MM.1S (cell line): Measurements from ENCODE around the gene PAFAH1B1.

Experiments used
- DNase-seq: peaks from one replicate; pipeline ENCODE4 v3.0.0-alpha.2; 2015
- H2AFZ ChIP-seq: fragments of 300-600 bp; sonication (generic); 2 replicates; pipeline ENCODE4 v1.6.0; 2016; ENCODE audit warnings: antibody characterized with exemption, low read length
- H3F3A ChIP-seq: fragments of 300-600 bp; sonication (generic); 2 replicates; pipeline ENCODE4 v1.6.1; 2016; ENCODE audit warnings: mild to moderate bottlenecking, antibody characterized with exemption, low read length, moderate library complexity, mixed read lengths; ENCODE audit not compliant: insufficient read depth
- H3K27ac ChIP-seq: fragments of 300-600 bp; sonication (generic); 2 replicates; pipeline ENCODE4 v1.5.1; 2016; ENCODE audit warnings: mild to moderate bottlenecking, low read length
- H3K27me3 ChIP-seq: fragments of 300-600 bp; sonication (generic); replicated peaks from 2 replicates; pipeline ENCODE4 v1.6.0; 2016; ENCODE audit warnings: low read length; ENCODE audit not compliant: insufficient read depth
- H3K36me3 ChIP-seq: fragments of 300-600 bp; sonication (generic); replicated peaks from 2 replicates; pipeline ENCODE4 v1.6.1; 2016; ENCODE audit warnings: mild to moderate bottlenecking, low read length, mixed read lengths; ENCODE audit not compliant: insufficient read depth
- H3K4me1 ChIP-seq: fragments of 300-600 bp; sonication (generic); 2 replicates; pipeline ENCODE4 v1.6.1; 2016; ENCODE audit warnings: low read length, mixed read lengths
- H3K4me2 ChIP-seq: fragments of 300-600 bp; sonication (generic); 2 replicates; pipeline ENCODE4 v1.6.0; 2016; ENCODE audit warnings: low read depth, low read length
- H3K4me3 ChIP-seq: fragments of 300-600 bp; sonication (generic); 2 replicates; pipeline ENCODE4 v1.5.1; 2016; ENCODE audit warnings: low read length, mixed read lengths
- H3K79me2 ChIP-seq: fragments of 300-600 bp; sonication (generic); 2 replicates; pipeline ENCODE4 v1.6.1; 2016; ENCODE audit warnings: mixed run types, low read length, mixed read lengths
- H3K9ac ChIP-seq: fragments of 300-600 bp; sonication (generic); 2 replicates; pipeline ENCODE4 v1.6.1; 2016; ENCODE audit warnings: low read length, mixed read lengths
- H3K9me2 ChIP-seq: fragments of 300-600 bp; sonication (generic); replicated peaks from 2 replicates; pipeline ENCODE4 v1.6.1; 2016; ENCODE audit warnings: mild to moderate bottlenecking, low read length, mixed read lengths; ENCODE audit not compliant: insufficient read depth
- H3K9me3 ChIP-seq: fragments of 300-600 bp; sonication (generic); replicated peaks from 2 replicates; pipeline ENCODE4 v1.6.1; 2016; ENCODE audit warnings: mild to moderate bottlenecking, low read length, mixed read lengths; ENCODE audit not compliant: insufficient read depth
- H4K20me1 ChIP-seq: fragments of 300-600 bp; sonication (generic); 2 replicates; pipeline ENCODE4 v1.6.1; 2016; ENCODE audit warnings: mild to moderate bottlenecking, low read length, moderate library complexity, mixed read lengths; ENCODE audit not compliant: insufficient read depth
- CTCF ChIP-seq: fragments of 300-600 bp; sonication (generic); IDR thresholded peaks from 2 replicates; pipeline ENCODE4 v1.5.1; 2016; ENCODE audit warnings: antibody characterized with exemption, low read length, mixed read lengths
- EZH2 ChIP-seq: fragments of 300-600 bp; sonication (generic); optimal IDR thresholded peaks from 2 replicates; pipeline ENCODE3; 2017; ENCODE audit warnings: low read depth, mild to moderate bottlenecking, antibody characterized with exemption, low read length, mixed read lengths
- EZH2phosphoT487 ChIP-seq: fragments of 300-600 bp; sonication (generic); IDR thresholded peaks from 2 replicates; pipeline ENCODE4 v1.6.1; 2018; ENCODE audit warnings: antibody characterized with exemption, low read length

Gene PAFAH1B1

GRCh38 chr17:2705263-2705662, 111.8 kb downstream of the PAFAH1B1 start:
- H3K27ac ChIP-seq = no peak overlapping the region
- TF ChIP-seq CTCF (no peak), EZH2phosphoT487 (no peak), EZH2 (no peak)
- H4K20me1 ChIP-seq = peaks cover 50% of the 10 kb centered on the region
- H3K4me2 ChIP-seq = no peak overlapping the region
- H3K36me3 ChIP-seq = no peaks in the 10 kb centered on the region; the same call in 1 of the 2 replicates
- H2AFZ ChIP-seq = no peak overlapping the region
- 0 out of 2 replicates have a peak, but pooled peaks cover 10% of the 10 kb centered on the region for H3K4me1 ChIP-seq
- no peak overlapping the region for H3K4me3 ChIP-seq
- no peaks in the 10 kb centered on the region for H3F3A ChIP-seq
- no peak for DNase-seq
- peaks cover 71% of the 10 kb centered on the region for H3K79me2 ChIP-seq
- H3K9ac ChIP-seq = no peak overlapping the region
- H3K9me2 ChIP-seq = no peaks in the 10 kb centered on the region
- H3K27me3 ChIP-seq = no peaks in the 10 kb centered on the region
- no peaks in the 10 kb centered on the region for H3K9me3 ChIP-seq

GRCh38 chr17:2705888-2706795, 112.7 kb downstream of the PAFAH1B1 start:
- Histone ChIP-seq H3K4me3 (no peak overlapping the region), H3K79me2 (peaks cover 80% of the 10 kb centered on the region), H3K9ac (no peak overlapping the region), H3K4me2 (no peak overlapping the region), H3K27me3 (no peaks in the 10 kb centered on the region), H3K9me3 (no peaks in the 10 kb centered on the region), H3K9me2 (no peaks in the 10 kb centered on the region), H3K27ac (no peak overlapping the region), H3K4me1 (0 out of 2 replicates have a peak, but pooled peaks cover 11% of the 10 kb centered on the region), H3F3A (no peaks in the 10 kb centered on the region), H2AFZ (no peak overlapping the region), H4K20me1 (peaks cover 57% of the 10 kb centered on the region), H3K36me3 (no peaks in the 10 kb centered on the region; the same call in 1 of the 2 replicates)
- DNase-seq = no peak
- TF ChIP-seq CTCF (no peak), EZH2 (no peak), EZH2phosphoT487 (no peak)

- H4K20me1 ChIP-seq = peaks cover 57% of the 10 kb centered on the region
Measured at GRCh38 chr17:2706911-2707510, 113.6 kb downstream of the PAFAH1B1 start.

More at GRCh38 chr17:2706911-2707510, 113.6 kb downstream of the PAFAH1B1 start:
- H3K4me3 ChIP-seq = no peak overlapping the region
- no peak overlapping the region for H3K9ac ChIP-seq
- no peaks in the 10 kb centered on the region for H3K27me3 ChIP-seq
- H3K4me2 ChIP-seq = no peak overlapping the region
- no peaks in the 10 kb centered on the region for H3K9me3 ChIP-seq
- H3K9me2 ChIP-seq = no peaks in the 10 kb centered on the region
- no peak for DNase-seq
- TF ChIP-seq CTCF = no peak
- no peak for TF ChIP-seq EZH2
- no peak for TF ChIP-seq EZH2phosphoT487
- no peak overlapping the region for H3K27ac ChIP-seq
- H3F3A ChIP-seq = no peaks in the 10 kb centered on the region
- H3K36me3 ChIP-seq = no peaks in the 10 kb centered on the region
- peaks cover 85% of the 10 kb centered on the region for H3K79me2 ChIP-seq
- peaks cover 12% of the 10 kb centered on the region; the same call in 1 of the 2 replicates for H3K4me1 ChIP-seq
- no peak overlapping the region for H2AFZ ChIP-seq
